Large intestine (tissue), 3 donors: ENCODE measurements around the gene WTAP. TPM values are rescaled to one million over a fixed set of nuclear protein-coding genes. Genes with fewer than 3 reads are reported as not detected.

ENCODE experiments used
- DNase-seq, 2 donors: peaks; one replicate each; pipeline versions ENCODE4 v3.0.0 to v3.0.0-alpha.2; 2013
- H3K27ac ChIP-seq: one replicate; pipeline ENCODE4 v1.5.1; 2013; ENCODE audit warnings: low read length
- H3K27me3 ChIP-seq: 2 replicates; pipeline ENCODE4 v1.6.1; 2013; ENCODE audit warnings: low read length; ENCODE audit not compliant: control insufficient read depth, insufficient read depth
- H3K36me3 ChIP-seq: 2 replicates; pipeline ENCODE4 v1.6.1; 2013; ENCODE audit warnings: low read length; ENCODE audit not compliant: control insufficient read depth, insufficient read depth
- H3K4me1 ChIP-seq: one replicate; pipeline ENCODE4 v1.6.1; 2013; ENCODE audit warnings: low read length; ENCODE audit not compliant: control insufficient read depth, insufficient read depth
- H3K4me3 ChIP-seq: one replicate; pipeline ENCODE4 v1.5.1; 2013; ENCODE audit warnings: low read length
- H3K9me3 ChIP-seq: one replicate; pipeline ENCODE4 v1.6.1; 2013; ENCODE audit warnings: mild to moderate bottlenecking, low read depth, low read length, moderate library complexity; ENCODE audit not compliant: control insufficient read depth
- WGBS: methylation state at CpG from one replicate; pipeline ENCODE4 v1.1.5; 2013; ENCODE audit warnings: low lambda C conversion rate; ENCODE audit not compliant: insufficient coverage; 5-methylcytosine and 5-hydroxymethylcytosine counted together
- polyA plus RNA-seq: library from polyadenylated mRNA; unstranded; fragments of 120-200 nt; gene quantifications from one replicate; pipeline ENCODE4 v1.2.1, GENCODE V29; 2013

WTAP gene
- polyA plus RNA-seq, 1 donor: 99.7 TPM

DNA sequence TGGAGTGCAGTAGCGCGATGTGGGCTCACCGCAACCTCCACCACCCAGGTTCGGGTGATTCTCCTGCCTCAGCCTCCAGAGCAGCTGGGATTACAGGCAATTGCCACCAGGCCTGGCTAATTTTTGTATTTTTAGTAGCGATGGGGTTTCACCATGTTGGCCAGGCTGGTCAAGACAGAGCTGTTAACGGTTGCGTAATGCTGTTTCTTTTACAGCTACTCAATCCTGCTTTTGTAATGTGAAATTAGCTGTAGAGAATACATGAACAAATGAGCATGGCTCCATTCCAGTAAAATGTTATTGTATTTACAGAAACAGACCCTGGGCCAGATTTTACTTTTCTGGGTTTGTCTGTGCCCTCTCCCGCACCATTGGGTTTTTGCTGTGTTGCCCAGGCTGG, 74.6 kb downstream of the WTAP start:
- WGBS: 80% methylated on average over 1 of the region's 8 CpGs
- H3K4me3 ChIP-seq: no peak overlapping the region
- DNase-seq: peak in 1 of 2 donors; percentile 5

GRCh38 chr6:159804504-159804903, 77.2 kb downstream of the WTAP start:
- no peak overlapping the region for H3K27ac ChIP-seq

More for the DNA sequence above, 74.6 kb downstream of the WTAP start:
- Histone ChIP-seq H3K27ac (peak overlapping the region; percentile 41), H3K9me3 (peaks cover 6% of the 10 kb centered on the region), H3K36me3 (peaks cover 26% of the 10 kb centered on the region), H3K27me3 (no peaks in the 10 kb centered on the region), H3K4me1 (peaks cover 16% of the 10 kb centered on the region)

GRCh38 chr6:159805440-159806020, 78.2 kb downstream of the WTAP start:
- H3K9me3 ChIP-seq: no peaks in the 10 kb centered on the region
- H3K27me3 ChIP-seq: no peaks in the 10 kb centered on the region
- H3K36me3 ChIP-seq: no peaks in the 10 kb centered on the region
- H3K4me3 ChIP-seq: no peak overlapping the region
- 33% methylated on average over 1 of the region's 6 CpGs for WGBS
- peak in 1 of 2 donors; percentile 59 for DNase-seq
- peaks cover 23% of the 10 kb centered on the region for H3K4me1 ChIP-seq
- peak overlapping the region; percentile 89 for H3K27ac ChIP-seq

More at GRCh38 chr6:159804504-159804903, 77.2 kb downstream of the WTAP start:
- Histone ChIP-seq H3K36me3 (peaks cover 4% of the 10 kb centered on the region), H3K27me3 (no peaks in the 10 kb centered on the region), H3K4me1 (peaks cover 23% of the 10 kb centered on the region), H3K9me3 (peaks cover 6% of the 10 kb centered on the region), H3K4me3 (no peak overlapping the region)
- WGBS: 100% methylated on average over 1 of the region's 10 CpGs
- peak in 1 of 2 donors; percentile 13 for DNase-seq

Other genes with a start within 250 kb of the WTAP start
- 126 TPM for gene SOD2, start 34.3 kb upstream of the WTAP start, polyA plus RNA-seq
- gene ACAT2, start 34.5 kb downstream of the WTAP start, polyA plus RNA-seq: 22.8 TPM
- 199 TPM for gene TCP1, start 62.1 kb downstream of the WTAP start, polyA plus RNA-seq
- gene MRPL18, start 63.0 kb downstream of the WTAP start, polyA plus RNA-seq: 64.4 TPM
- 0.16 TPM for gene PNLDC1, start 72.8 kb downstream of the WTAP start, polyA plus RNA-seq
- 0.01 TPM for gene MAS1, start 163.5 kb downstream of the WTAP start, polyA plus RNA-seq
- 81.5 TPM for gene IGF2R, start 241.6 kb downstream of the WTAP start, polyA plus RNA-seq